Mesangial cell (primary cell): Measurements from ENCODE around the gene OR52D1. TPM values are rescaled to one million over a fixed set of nuclear protein-coding genes. Genes with fewer than 3 reads are reported as not detected.

Experiments
- total RNA-seq: library from RNA; depleted of rRNA; stranded (reverse); fragments of >200 nt; gene quantifications from 2 replicates; pipeline ENCODE4 v1.2.3, GENCODE V29; 2015

The OR52D1 gene
- not detected in 2 replicates for total RNA-seq

GRCh38 chr11:5488385-5488784 is at the start of gene OR52D1:
OR52D1 (plus strand) TSS chr11:5488685; CDS start chr11:5488707, 22 bp downstream.

GRCh38 chr11:5441414-5441813 is 47.1 kb upstream of the OR52D1 start, which contains the start of gene OR51I1:
OR51I1 (minus strand) TSS chr11:5441514; CDS start chr11:5441514, 0 bp downstream.

GRCh38 chr11:5449023-5449422 is 39.5 kb upstream of the OR52D1 start, which contains the start of gene OR51I2:
OR51I2 (plus strand) TSS chr11:5449323; CDS start chr11:5453489, 4,166 bp downstream.

GRCh38 chr11:5509803-5510202 is 21.3 kb downstream of the OR52D1 start, which contains the start of gene UBQLN3:
UBQLN3 (minus strand) TSS chr11:5509957; CDS start chr11:5509558, 399 bp downstream.

GRCh38 chr11:5516599-5516998 is 28.1 kb downstream of the OR52D1 start, which contains the start of gene UBQLNL:
UBQLNL (minus strand) TSS chr11:5516699; CDS start chr11:5516441, 258 bp downstream.

Other genes with a start within 250 kb of the OR52D1 start
- gene HBG1, start 238.8 kb upstream of the OR52D1 start, total RNA-seq, result not detected in 2 replicates
- gene HBG2, start 233.9 kb upstream of the OR52D1 start, total RNA-seq, result not detected in 2 replicates
- not detected in 2 replicates for gene HBE1, start 218.7 kb upstream of the OR52D1 start, total RNA-seq
- not detected in 2 replicates for gene OR51B4, start 186.7 kb upstream of the OR52D1 start, total RNA-seq
- gene OR51B2, start 164.4 kb upstream of the OR52D1 start, total RNA-seq, result not detected in 2 replicates
- gene OR51B5, start 145.2 kb upstream of the OR52D1 start, total RNA-seq, result not detected in 2 replicates
- gene OR51B6, start 137.2 kb upstream of the OR52D1 start, total RNA-seq, result not detected in 2 replicates
- not detected in 2 replicates for gene OR51M1, start 104.9 kb upstream of the OR52D1 start, total RNA-seq
- gene OR51Q1, start 66.6 kb upstream of the OR52D1 start, total RNA-seq, result not detected in 2 replicates
- not detected in 2 replicates for gene OR51I1, start 47.2 kb upstream of the OR52D1 start, total RNA-seq
- not detected in 2 replicates for gene OR51I2, start 39.4 kb upstream of the OR52D1 start, total RNA-seq
- gene UBQLN3, start 21.3 kb downstream of the OR52D1 start, total RNA-seq, result not detected in 2 replicates
- gene UBQLNL, start 28.0 kb downstream of the OR52D1 start, total RNA-seq, result 0.25 TPM in 1 of 2 replicates, not detected in the other
- gene OR52H1, start 59.9 kb downstream of the OR52D1 start, total RNA-seq, result not detected in 2 replicates
- not detected in 2 replicates for gene OR52B6, start 92.2 kb downstream of the OR52D1 start, total RNA-seq
- gene TRIM6, start 108.0 kb downstream of the OR52D1 start, total RNA-seq, result 5.1 and 6.1 TPM in 2 replicates
- gene TRIM34, start 136.3 kb downstream of the OR52D1 start, total RNA-seq, result 1.8 and 2.0 TPM in 2 replicates
- gene TRIM5, start 196.4 kb downstream of the OR52D1 start, total RNA-seq, result 16.5 and 23.2 TPM in 2 replicates
- 5.1 and 8.6 TPM in 2 replicates for gene TRIM22, start 201.1 kb downstream of the OR52D1 start, total RNA-seq
- gene OR56B1, start 247.8 kb downstream of the OR52D1 start, total RNA-seq, result not detected in 2 replicates